Gastrocnemius medialis (tissue), 4 donors: Measurements from ENCODE around the gene VSIR.

Experiments
- CTCF ChIP-seq, 5 experiments: fragments of 450-650 bp in 3 of 5; fragments of 200-600 bp in 2 of 5; sonication (generic) in 2 of 5; IDR thresholded peaks in 4 of 5; conservative IDR thresholded peaks in 1 of 5; 1 replicate in 4 of 5; 2 replicates in 1 of 5; pipeline ENCODE4 v1.5.1; 2016 to 2019; ENCODE audit warnings: antibody characterized with exemption in 5 of 5, mild to moderate bottlenecking in 3 of 5, moderate library complexity in 3 of 5
- POLR2A ChIP-seq, 2 donors: fragments of 450-650 bp; IDR thresholded peaks; one replicate each; pipeline ENCODE4 v1.6.1; 2017; ENCODE audit warnings: antibody characterized with exemption in 2 of 2, mild to moderate bottlenecking in 2 of 2, moderate library complexity in 2 of 2

- no peak for TF ChIP-seq CTCF (IDR thresholded peaks at IDR 0.05 in 4 of 5, conservative IDR thresholded peaks at IDR 0.05 in 1 of 5)
- TF ChIP-seq POLR2A (IDR thresholded peaks at IDR 0.05) = no peak
Measured at GRCh38 chr10:71749396-71749795, 23.9 kb downstream of the VSIR start.
